ACC112 (cell line): ENCODE measurements around the gene OSBP2.

Experiments used
- H2AFZ ChIP-seq: fragments of 200-600 bp; sonication (generic); one replicate; pipeline ENCODE4 v1.6.0; 2017; ENCODE audit warnings: antibody characterized with exemption, low read length; ENCODE audit not compliant: unreplicated experiment
- H3K27ac ChIP-seq: fragments of 200-600 bp; sonication (generic); 2 replicates; pipeline ENCODE4 v1.5.1; 2014; ENCODE audit warnings: low read depth, mild to moderate bottlenecking, antibody characterized with exemption, low read length, moderate library complexity
- H3K27me3 ChIP-seq: fragments of 200-600 bp; sonication (generic); 2 replicates; pipeline ENCODE4 v1.6.1; 2014; ENCODE audit warnings: mild to moderate bottlenecking, antibody characterized with exemption, low read length, moderate library complexity, mixed read lengths; ENCODE audit not compliant: insufficient read depth
- H3K36me3 ChIP-seq: fragments of 200-600 bp; sonication (generic); 2 replicates; pipeline ENCODE4 v1.6.1; 2016; ENCODE audit warnings: mild to moderate bottlenecking, antibody characterized with exemption, low read length, moderate library complexity, mixed read lengths; ENCODE audit not compliant: insufficient read depth
- H3K4me1 ChIP-seq: fragments of 200-600 bp; sonication (generic); one replicate; pipeline ENCODE4 v1.6.1; 2016; ENCODE audit warnings: low read length, mixed read lengths; ENCODE audit not compliant: insufficient read depth, unreplicated experiment, control insufficient read depth
- H3K4me3 ChIP-seq: fragments of 200-600 bp; sonication (generic); 2 replicates; pipeline ENCODE4 v1.5.1; 2014; ENCODE audit warnings: mild to moderate bottlenecking, low read depth, low read length
- H3K79me2 ChIP-seq: fragments of 200-600 bp; sonication (generic); one replicate; pipeline ENCODE4 v1.6.0; 2016; ENCODE audit warnings: low read length; ENCODE audit not compliant: control insufficient read depth, unreplicated experiment, insufficient read depth

OSBP2 gene

GRCh38 chr22:30662040-30662439, 32.6 kb upstream of the OSBP2 start:
- Histone ChIP-seq H3K4me3 (no peak overlapping the region), H3K27me3 (no peaks in the 10 kb centered on the region), H3K36me3 (no peaks in the 10 kb centered on the region), H3K79me2 (no peaks in the 10 kb centered on the region), H3K4me1 (no peaks in the 10 kb centered on the region), H2AFZ (no peak overlapping the region), H3K27ac (no peak overlapping the region)

- Histone ChIP-seq H3K4me3 (no peak overlapping the region), H3K36me3 (no peaks in the 10 kb centered on the region), H2AFZ (no peak overlapping the region), H3K27me3 (no peaks in the 10 kb centered on the region), H3K79me2 (no peaks in the 10 kb centered on the region), H3K27ac (no peak overlapping the region), H3K4me1 (peaks cover 5% of the 10 kb centered on the region)
Observed at GRCh38 chr22:30664798-30665197, 29.9 kb upstream of the OSBP2 start.

- Histone ChIP-seq H3K27ac (no peak overlapping the region), H3K4me3 (no peak overlapping the region), H3K79me2 (no peaks in the 10 kb centered on the region), H3K27me3 (no peaks in the 10 kb centered on the region), H3K36me3 (no peaks in the 10 kb centered on the region), H2AFZ (no peak overlapping the region), H3K4me1 (peaks cover 5% of the 10 kb centered on the region)
Observed at GRCh38 chr22:30665266-30665665, 29.4 kb upstream of the OSBP2 start.

- Histone ChIP-seq H3K79me2 (no peaks in the 10 kb centered on the region), H2AFZ (no peak overlapping the region), H3K27me3 (no peaks in the 10 kb centered on the region), H3K4me1 (peaks cover 5% of the 10 kb centered on the region), H3K4me3 (no peak overlapping the region), H3K36me3 (no peaks in the 10 kb centered on the region), H3K27ac (no peak overlapping the region)
Observed at GRCh38 chr22:30665786-30666185, 28.9 kb upstream of the OSBP2 start.

GRCh38 chr22:30667107-30667493, 27.6 kb upstream of the OSBP2 start:
- Histone ChIP-seq H3K79me2 (no peaks in the 10 kb centered on the region), H3K4me1 (peaks cover 5% of the 10 kb centered on the region), H3K27me3 (no peaks in the 10 kb centered on the region), H3K4me3 (peak overlapping the region; percentile 84), H2AFZ (peak overlapping the region; percentile 64), H3K27ac (peak overlapping the region; percentile 10; the same call in 1 of the 2 replicates), H3K36me3 (no peaks in the 10 kb centered on the region)

GRCh38 chr22:30667494-30668385, 26.9 kb upstream of the OSBP2 start, which contains the start of gene DUSP18:
TSS of gene DUSP18 (minus strand) at chr22:30667875. CDS start at chr22:30664003, 3,872 bp downstream.
- Histone ChIP-seq H3K27me3 (no peaks in the 10 kb centered on the region), H3K79me2 (no peaks in the 10 kb centered on the region), H3K4me1 (peaks cover 5% of the 10 kb centered on the region), H3K36me3 (no peaks in the 10 kb centered on the region), H3K27ac (peak within 1 kb of the TSS; percentile 43; the same call in 1 of the 2 replicates), H3K4me3 (peak within 1 kb of the TSS; percentile 84), H2AFZ (peak within 1 kb of the TSS; percentile 64)

- Histone ChIP-seq H3K36me3 (no peaks in the 10 kb centered on the region), H3K27me3 (no peaks in the 10 kb centered on the region), H3K27ac (peak overlapping the region; percentile 43; the same call in 1 of the 2 replicates)
Observed at GRCh38 chr22:30668386-30668710, 26.3 kb upstream of the OSBP2 start.

GRCh38 chr22:30671071-30671470, 23.6 kb upstream of the OSBP2 start:
- no peaks in the 10 kb centered on the region for H3K79me2 ChIP-seq
- H3K36me3 ChIP-seq = no peaks in the 10 kb centered on the region
- H3K4me3 ChIP-seq = no peak overlapping the region
- no peak overlapping the region for H3K27ac ChIP-seq
- no peaks in the 10 kb centered on the region for H3K27me3 ChIP-seq
- no peak overlapping the region for H2AFZ ChIP-seq
- peaks cover 5% of the 10 kb centered on the region for H3K4me1 ChIP-seq

More at GRCh38 chr22:30668386-30668710, 26.3 kb upstream of the OSBP2 start:
- peak overlapping the region; percentile 84 for H3K4me3 ChIP-seq
- peaks cover 5% of the 10 kb centered on the region for H3K4me1 ChIP-seq
- peak overlapping the region; percentile 59 for H2AFZ ChIP-seq
- no peaks in the 10 kb centered on the region for H3K79me2 ChIP-seq

- Histone ChIP-seq H3K27ac (no peak overlapping the region), H3K36me3 (no peaks in the 10 kb centered on the region), H3K27me3 (no peaks in the 10 kb centered on the region), H2AFZ (no peak overlapping the region), H3K4me3 (no peak overlapping the region), H3K79me2 (no peaks in the 10 kb centered on the region), H3K4me1 (peaks cover 5% of the 10 kb centered on the region)
Observed at GRCh38 chr22:30673136-30673535, 21.5 kb upstream of the OSBP2 start.

GRCh38 chr22:30674482-30674881, 20.2 kb upstream of the OSBP2 start:
- H3K27ac ChIP-seq = no peak overlapping the region

GRCh38 chr22:30675436-30675835, 19.2 kb upstream of the OSBP2 start:
- no peak overlapping the region for H3K4me3 ChIP-seq
- no peaks in the 10 kb centered on the region for H3K36me3 ChIP-seq
- no peaks in the 10 kb centered on the region for H3K27me3 ChIP-seq
- H2AFZ ChIP-seq = no peak overlapping the region
- H3K79me2 ChIP-seq = no peaks in the 10 kb centered on the region
- H3K27ac ChIP-seq = no peak overlapping the region
- no peaks in the 10 kb centered on the region for H3K4me1 ChIP-seq

More at GRCh38 chr22:30674482-30674881, 20.2 kb upstream of the OSBP2 start:
- Histone ChIP-seq H3K27me3 (no peaks in the 10 kb centered on the region), H2AFZ (no peak overlapping the region), H3K4me1 (no peaks in the 10 kb centered on the region), H3K4me3 (no peak overlapping the region), H3K36me3 (no peaks in the 10 kb centered on the region), H3K79me2 (no peaks in the 10 kb centered on the region)
